GM19463 (cell line): Measurements from ENCODE around the gene C9orf72.

Experiments used
- ATAC-seq: cut with Tn5 transposase; IDR thresholded peaks from one replicate; pipeline ENCODE4 v1.9.1; 2021; ENCODE audit warnings: mild to moderate bottlenecking, moderate library complexity; ENCODE audit not compliant: unreplicated experiment

The C9orf72 gene

GRCh38 chr9:27581826-27582225 is 8.5 kb upstream of the C9orf72 start:
- ATAC-seq, result no peak

DNA sequence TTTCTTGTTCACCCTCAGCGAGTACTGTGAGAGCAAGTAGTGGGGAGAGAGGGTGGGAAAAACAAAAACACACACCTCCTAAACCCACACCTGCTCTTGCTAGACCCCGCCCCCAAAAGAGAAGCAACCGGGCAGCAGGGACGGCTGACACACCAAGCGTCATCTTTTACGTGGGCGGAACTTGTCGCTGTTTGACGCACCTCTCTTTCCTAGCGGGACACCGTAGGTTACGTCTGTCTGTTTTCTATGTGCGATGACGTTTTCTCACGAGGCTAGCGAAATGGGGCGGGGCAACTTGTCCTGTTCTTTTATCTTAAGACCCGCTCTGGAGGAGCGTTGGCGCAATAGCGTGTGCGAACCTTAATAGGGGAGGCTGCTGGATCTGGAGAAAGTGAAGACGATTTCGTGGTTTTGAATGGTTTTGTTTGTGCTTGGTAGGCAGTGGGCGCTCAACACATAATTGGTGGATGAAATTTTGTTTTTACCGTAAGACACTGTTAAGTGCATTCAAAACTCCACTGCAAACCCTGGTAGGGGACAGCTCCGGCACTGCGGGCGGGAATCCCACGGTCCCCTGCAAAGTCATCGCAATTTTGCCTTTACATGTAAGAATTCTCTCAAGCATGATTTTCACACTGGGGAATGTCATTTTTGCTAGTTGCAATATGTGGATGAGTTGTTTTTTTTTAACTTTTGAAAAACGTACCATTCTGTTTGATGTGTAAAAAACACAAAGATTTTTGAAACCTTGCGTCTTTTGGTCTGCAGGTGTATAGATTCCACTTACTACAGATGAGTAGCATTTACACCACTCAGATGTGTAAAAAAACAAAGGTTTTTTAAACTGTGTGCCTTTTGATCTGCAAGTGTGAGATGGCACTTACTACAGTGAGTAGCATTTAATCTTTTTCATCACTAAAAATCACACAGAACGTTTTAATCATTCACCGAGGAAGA is 631 bp upstream of the C9orf72 start:
- peak; percentile 79 for ATAC-seq

DNA sequence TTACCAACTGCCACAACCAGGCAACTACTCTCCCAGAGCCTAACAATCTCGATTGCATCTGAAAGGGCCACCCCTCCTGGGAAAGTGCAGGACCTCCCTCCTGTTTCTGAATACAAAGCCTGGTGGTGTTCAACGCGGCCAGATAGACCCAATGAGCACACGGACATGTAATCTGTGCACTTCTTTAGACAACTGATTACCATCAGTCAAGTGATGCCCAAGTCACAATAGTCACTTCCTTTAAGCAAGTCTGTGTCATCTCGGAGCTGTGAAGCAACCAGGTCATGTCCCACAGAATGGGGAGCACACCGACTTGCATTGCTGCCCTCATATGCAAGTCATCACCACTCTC is 739 bp downstream of the C9orf72 start:
- peak; percentile 24 for ATAC-seq

DNA sequence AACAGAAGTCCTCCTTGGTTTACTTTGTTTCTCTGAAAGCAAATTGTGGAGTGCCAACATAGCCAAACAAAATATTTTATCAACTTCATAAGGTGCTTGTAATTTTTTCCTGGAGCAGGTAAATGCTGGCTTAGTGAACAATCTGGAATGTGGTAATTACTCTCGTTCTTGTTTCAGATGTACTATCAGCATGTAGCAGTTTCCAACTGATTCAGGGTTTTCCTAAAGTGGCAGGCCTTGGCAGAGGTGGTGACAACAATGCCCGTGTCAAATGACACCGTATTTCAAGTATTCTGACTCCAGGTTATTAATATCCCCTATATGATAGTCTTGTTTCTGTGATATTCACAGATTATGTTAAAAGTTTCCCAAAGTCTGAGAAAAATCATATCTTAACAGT is 1.2 kb downstream of the C9orf72 start:
- no peak for ATAC-seq

DNA sequence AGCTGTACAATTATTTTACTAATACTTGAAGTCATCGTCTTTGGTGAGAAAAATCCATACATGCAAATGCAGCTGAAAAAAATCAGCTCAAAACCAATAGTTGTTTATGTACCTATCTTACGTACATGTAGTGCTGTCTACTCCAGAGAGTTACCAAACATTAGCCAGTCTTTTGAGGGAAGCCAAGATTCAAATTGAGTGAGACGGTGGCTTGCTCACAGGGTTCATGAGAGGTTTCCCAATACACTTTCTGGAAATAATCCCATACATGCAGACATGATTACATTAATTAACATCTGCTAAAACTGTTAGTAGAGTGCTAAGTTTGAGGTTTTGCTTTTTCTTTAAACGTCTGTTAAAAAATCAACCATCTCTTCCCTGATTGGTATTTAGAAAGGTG is 2.3 kb downstream of the C9orf72 start:
- no peak for ATAC-seq

DNA sequence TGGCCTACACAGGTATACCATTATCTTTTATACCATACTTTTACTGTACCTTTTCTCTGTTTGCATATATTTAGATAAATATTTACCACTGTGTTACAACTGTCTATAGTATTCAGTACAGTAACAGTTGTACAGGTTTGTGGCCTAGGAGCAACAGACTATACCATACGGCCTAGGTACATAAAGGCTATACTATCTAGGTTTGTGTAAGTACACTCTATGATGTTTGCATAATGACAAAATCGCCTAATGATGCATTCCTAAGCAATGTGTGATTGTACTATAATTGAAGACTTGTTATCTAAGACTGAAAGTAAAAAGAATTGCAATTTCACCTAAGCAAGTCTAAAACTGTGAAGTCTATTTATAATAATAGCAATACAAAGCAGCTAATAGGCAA is 3.9 kb downstream of the C9orf72 start:
- no peak for ATAC-seq

DNA sequence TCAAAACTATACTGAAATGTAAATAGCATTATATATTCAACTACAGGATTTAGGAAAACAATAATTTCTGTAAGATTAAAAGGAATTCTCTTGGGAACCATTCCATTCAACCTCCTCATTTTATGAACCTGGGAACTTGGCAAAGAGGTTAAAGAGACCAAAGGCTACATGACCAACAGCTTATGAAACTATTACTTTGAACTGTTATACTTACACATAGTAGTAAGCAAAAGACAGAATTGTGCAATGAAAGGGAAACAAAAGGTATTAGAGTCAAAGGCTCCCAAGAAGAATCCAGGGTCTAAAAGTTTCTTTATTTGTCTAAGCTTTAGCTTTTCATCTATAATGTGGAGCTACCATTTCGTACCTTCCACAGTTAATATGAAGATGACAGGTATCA is 7.2 kb downstream of the C9orf72 start:
- no peak for ATAC-seq

GRCh38 chr9:27565696-27566095 is 7.6 kb downstream of the C9orf72 start:
- no peak for ATAC-seq

DNA sequence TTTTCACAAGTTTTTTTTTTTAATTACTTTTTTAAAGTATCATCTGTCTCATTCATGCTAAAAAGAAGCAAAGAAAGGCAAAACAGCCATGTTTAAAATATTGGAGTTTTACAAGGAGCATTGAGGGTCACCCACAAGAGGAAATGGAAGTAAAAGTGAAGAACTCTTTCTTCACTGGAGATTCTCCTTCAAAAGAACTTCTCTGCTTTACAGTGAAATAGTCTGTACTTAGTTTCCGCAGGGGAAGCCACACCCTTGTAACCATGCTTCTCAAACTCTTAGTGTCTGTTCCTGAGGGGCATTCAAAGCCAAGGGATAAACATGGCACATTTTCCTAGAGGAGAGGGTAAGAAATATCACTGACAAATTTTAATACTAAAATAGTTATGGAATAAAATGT is 8.6 kb downstream of the C9orf72 start:
- ATAC-seq, result no peak

DNA sequence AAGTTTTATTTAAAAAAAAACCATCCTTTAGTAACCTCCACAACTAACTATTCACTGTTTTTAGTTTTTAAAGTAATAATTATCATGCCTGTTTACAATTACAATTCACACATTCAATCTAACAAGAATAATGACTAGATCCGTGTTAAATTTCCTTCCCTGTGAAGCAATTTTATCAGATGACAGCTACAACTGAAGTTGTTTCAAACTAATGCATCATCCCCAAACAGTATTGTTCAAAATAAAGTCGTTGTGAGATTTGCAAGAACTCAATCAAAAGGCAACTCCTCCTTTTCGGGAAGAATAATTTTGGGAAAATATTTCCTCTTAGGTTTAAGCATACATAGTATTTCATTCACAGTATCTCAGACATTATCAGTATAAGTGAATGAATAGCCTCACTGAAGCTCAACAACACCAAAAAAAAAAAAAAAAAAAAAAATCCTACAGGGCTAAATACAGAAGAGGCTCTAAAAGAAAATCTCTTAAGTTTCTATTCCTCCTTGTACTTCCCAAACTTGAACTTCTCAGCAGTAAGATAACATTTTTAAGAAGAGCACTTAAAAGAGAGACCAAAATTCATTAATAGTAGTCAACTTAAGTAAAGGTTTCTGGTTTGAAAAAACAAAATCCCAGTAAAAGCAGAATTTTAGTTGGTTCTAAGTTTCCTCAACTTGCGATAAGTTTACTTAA is 9.4 kb downstream of the C9orf72 start:
- no peak for ATAC-seq

DNA sequence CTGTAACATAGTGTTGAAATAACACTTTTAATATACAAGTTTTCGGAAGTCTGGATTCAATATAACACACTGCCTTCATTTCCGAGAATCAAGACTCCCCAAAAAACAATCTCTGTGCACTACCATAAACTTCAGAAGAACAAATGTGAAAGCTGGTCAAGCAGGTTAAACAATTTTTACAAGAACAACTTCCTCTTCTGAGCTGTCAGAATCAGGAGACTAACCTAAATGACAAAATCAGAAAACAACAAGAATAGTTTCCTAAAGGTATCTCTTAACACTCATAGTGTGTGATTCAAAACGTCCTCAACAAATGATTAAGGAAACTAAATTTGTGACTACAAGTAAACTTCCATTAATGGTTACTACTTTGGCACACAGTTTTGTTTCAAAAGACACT is 11.6 kb downstream of the C9orf72 start:
- ATAC-seq, result peak; percentile 62

DNA sequence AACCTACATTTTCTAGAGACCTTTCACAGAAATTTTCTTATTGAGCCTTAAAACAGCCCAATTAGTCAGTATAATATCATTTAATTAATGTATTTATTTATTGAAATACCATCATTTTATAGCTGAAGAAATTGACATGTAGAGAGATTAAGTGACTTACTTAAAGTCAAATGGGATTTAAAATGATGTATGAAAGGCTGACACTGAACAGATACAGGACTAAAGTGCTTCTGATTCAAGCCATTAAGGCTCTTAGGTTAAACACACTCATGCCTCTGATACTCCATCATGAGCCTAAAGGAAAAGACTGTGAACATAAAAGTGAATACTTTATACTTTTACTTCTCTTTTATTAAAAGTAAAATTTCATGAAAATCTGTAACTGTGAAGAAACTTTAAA is 12.8 kb downstream of the C9orf72 start:
- ATAC-seq, result no peak

- ATAC-seq, result no peak
Measured at GRCh38 chr9:27558307-27558706, 15.0 kb downstream of the C9orf72 start.

DNA sequence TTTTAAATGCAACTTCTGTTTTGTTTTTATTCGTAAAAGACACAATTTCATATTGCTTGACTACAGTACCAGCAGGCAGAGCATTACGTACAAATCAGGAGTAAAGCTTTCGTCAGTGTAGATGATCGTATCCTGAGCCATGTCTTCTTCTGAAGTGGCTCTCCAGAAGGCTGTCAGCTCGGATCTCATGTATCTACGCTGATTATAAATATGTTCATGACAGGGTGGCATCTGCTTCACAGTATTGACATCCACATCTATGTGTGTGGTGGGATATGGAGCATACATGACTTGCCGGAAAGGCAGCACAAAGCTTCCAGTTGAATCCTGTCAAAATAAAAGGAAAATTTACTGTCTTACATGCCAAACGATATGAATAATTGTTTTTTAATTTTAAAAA is 16.8 kb downstream of the C9orf72 start:
- ATAC-seq, result no peak

GRCh38 chr9:27554712-27555111 is 18.6 kb downstream of the C9orf72 start:
- ATAC-seq, result no peak

DNA sequence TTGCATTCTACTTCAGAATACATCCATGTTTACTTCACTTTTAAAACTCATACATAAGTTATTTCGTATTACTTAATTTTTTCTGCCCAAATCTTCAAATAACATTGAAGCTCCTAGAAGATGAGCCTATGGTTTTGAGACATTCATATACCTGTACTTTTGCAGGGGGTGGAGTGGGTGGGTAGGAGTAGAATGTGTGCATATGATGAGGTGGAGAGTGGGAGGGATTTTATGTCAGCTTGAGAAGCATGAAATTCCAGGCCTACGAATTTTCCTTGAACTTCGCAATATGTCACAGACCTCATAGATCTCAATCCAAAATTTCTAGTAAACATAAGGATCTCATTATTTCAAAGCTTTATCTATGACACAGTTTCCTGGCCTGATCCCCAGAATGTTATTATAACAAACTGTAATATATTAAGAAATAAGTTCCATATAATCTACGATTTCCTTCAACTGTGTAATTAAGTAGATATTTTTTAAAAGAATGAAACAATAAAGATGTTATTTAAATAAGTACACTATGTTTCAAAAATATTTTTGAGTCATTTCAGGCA is 24.0 kb downstream of the C9orf72 start:
- ATAC-seq, result no peak

GRCh38 chr9:27548055-27548741 is 25.1 kb downstream of the C9orf72 start:
- ATAC-seq, result peak; percentile 50

- ATAC-seq, result no peak
Measured at GRCh38 chr9:27545471-27545870, 27.8 kb downstream of the C9orf72 start.

GRCh38 chr9:27542508-27542907 is 30.8 kb downstream of the C9orf72 start:
- no peak for ATAC-seq

GRCh38 chr9:27541740-27542139 is 31.5 kb downstream of the C9orf72 start:
- no peak for ATAC-seq

DNA sequence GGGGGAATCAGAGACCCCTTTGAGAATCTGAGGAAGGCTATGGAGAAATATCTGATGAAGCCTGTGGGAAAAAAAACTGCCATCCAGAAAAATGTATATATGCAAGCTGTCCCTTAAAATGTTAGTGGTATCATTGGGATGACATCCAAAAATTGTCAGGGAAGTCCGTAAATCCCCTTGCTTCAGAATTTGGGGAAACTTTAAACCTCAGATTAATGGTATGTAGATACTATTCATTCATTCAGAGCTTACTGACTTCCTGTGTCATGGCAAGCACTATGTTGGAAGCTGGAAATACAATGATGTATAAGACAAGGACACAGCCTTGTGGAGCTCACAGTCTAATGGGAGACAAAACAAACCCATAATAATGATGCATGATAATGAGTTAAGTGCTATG is 32.8 kb downstream of the C9orf72 start:
- no peak for ATAC-seq
